Activated CD4-positive, alpha-beta T cell treated with anti-CD3 and anti-CD28 coated beads, Interleukin-2, amount 50 U/mL, for 1 hour (primary cell): ENCODE data around the gene NUDT2.
A peak's percentile ranks its signal among the peaks of the same experiment; 100 is the strongest.
"Not testable (repeated sequence)": the region's sequence is repeated elsewhere in the genome, so short reads cannot be mapped to it uniquely, and the experiment has no call there.

Experiments used
- DNase-seq: peaks from one replicate; pipeline ENCODE4 v3.0.0-alpha.2; 2020

The NUDT2 gene

GRCh38 chr9:34328987-34329832 is at the start of gene NUDT2, which contains the start of gene KIF24:
TSS of gene NUDT2 (plus strand) at chr9:34329569. CDS start at chr9:34339040, 9,471 bp downstream.
TSS of gene KIF24 (minus strand) at chr9:34329268. CDS start at chr9:34311346, 17,922 bp downstream.
- peak; percentile 91 for DNase-seq

- DNase-seq, result no peak
Measured at GRCh38 chr9:34282096-34282495, 47.3 kb upstream of the NUDT2 start.

GRCh38 chr9:34289159-34289558 is 40.2 kb upstream of the NUDT2 start:
- no peak for DNase-seq

- no peak for DNase-seq
Measured at GRCh38 chr9:34291023-34291422, 38.3 kb upstream of the NUDT2 start.

- no peak for DNase-seq
Measured at GRCh38 chr9:34291423-34291822, 37.9 kb upstream of the NUDT2 start.

- no peak for DNase-seq
Measured at GRCh38 chr9:34292552-34292951, 36.8 kb upstream of the NUDT2 start.

- DNase-seq, result not testable (repeated sequence)
Measured at GRCh38 chr9:34301064-34301463, 28.3 kb upstream of the NUDT2 start.

- not testable (repeated sequence) for DNase-seq
Measured at GRCh38 chr9:34308316-34308715, 21.1 kb upstream of the NUDT2 start.

GRCh38 chr9:34310215-34310614 is 19.2 kb upstream of the NUDT2 start:
- no peak for DNase-seq

- no peak for DNase-seq
Measured at GRCh38 chr9:34311499-34312185, 17.7 kb upstream of the NUDT2 start.

- no peak for DNase-seq
Measured at GRCh38 chr9:34317436-34317835, 11.9 kb upstream of the NUDT2 start.

GRCh38 chr9:34318163-34318790 is 11.1 kb upstream of the NUDT2 start:
- no peak for DNase-seq

- DNase-seq, result no peak
Measured at GRCh38 chr9:34321451-34321850, 7.9 kb upstream of the NUDT2 start.

GRCh38 chr9:34322899-34323591 is 6.3 kb upstream of the NUDT2 start:
- DNase-seq, result no peak

GRCh38 chr9:34326690-34327089 is 2.7 kb upstream of the NUDT2 start:
- DNase-seq, result no peak

GRCh38 chr9:34328500-34328986 is 826 bp upstream of the NUDT2 start:
- no peak for DNase-seq

- DNase-seq, result no peak
Measured at GRCh38 chr9:34331196-34331595, 1.8 kb downstream of the NUDT2 start.

- DNase-seq, result no peak
Measured at GRCh38 chr9:34332076-34332964, 3.0 kb downstream of the NUDT2 start.

- DNase-seq, result no peak
Measured at GRCh38 chr9:34333836-34334235, 4.5 kb downstream of the NUDT2 start.

GRCh38 chr9:34334337-34334824 is 5.0 kb downstream of the NUDT2 start:
- no peak for DNase-seq

- DNase-seq, result no peak
Measured at GRCh38 chr9:34334916-34335315, 5.5 kb downstream of the NUDT2 start.

- DNase-seq, result no peak
Measured at GRCh38 chr9:34335376-34335775, 6.0 kb downstream of the NUDT2 start.
